Nephron progenitor cell (in vitro differentiated cells): ENCODE data around the gene SLC29A3.
A peak's percentile ranks its signal among the peaks of the same experiment; 100 is the strongest.

ENCODE experiments used
- DNase-seq: peaks from one replicate; pipeline ENCODE4 v3.0.0; 2021
- H3K27ac Mint-ChIP-seq: 2 replicates; pipeline ENCODE4 v1.8.0; 2021; ENCODE audit warnings: mild to moderate bottlenecking, moderate library complexity, mixed read lengths
- H3K27me3 Mint-ChIP-seq: 2 replicates; pipeline ENCODE4 v1.8.0; 2021; ENCODE audit warnings: mild to moderate bottlenecking, low read depth, mixed read lengths; ENCODE audit not compliant: poor library complexity
- H3K36me3 Mint-ChIP-seq: 2 replicates; pipeline ENCODE4 v1.8.0; 2021; ENCODE audit warnings: low read depth, mixed read lengths
- H3K4me1 Mint-ChIP-seq: 2 replicates; pipeline ENCODE4 v1.8.0; 2021; ENCODE audit warnings: mixed read lengths
- H3K4me3 Mint-ChIP-seq: 2 replicates; pipeline ENCODE4 v1.8.0; 2021; ENCODE audit warnings: mild to moderate bottlenecking, moderate library complexity, mixed read lengths
- H3K9me3 Mint-ChIP-seq: 2 replicates; pipeline ENCODE4 v1.8.0; 2021; ENCODE audit warnings: mild to moderate bottlenecking, moderate library complexity, mixed read lengths
- CTCF ChIP-seq: fragments of 200-600 bp; sonication (generic); IDR thresholded peaks from 2 replicates; pipeline ENCODE4 v1.5.0; 2021; ENCODE audit warnings: antibody characterized with exemption

Gene SLC29A3

DNA sequence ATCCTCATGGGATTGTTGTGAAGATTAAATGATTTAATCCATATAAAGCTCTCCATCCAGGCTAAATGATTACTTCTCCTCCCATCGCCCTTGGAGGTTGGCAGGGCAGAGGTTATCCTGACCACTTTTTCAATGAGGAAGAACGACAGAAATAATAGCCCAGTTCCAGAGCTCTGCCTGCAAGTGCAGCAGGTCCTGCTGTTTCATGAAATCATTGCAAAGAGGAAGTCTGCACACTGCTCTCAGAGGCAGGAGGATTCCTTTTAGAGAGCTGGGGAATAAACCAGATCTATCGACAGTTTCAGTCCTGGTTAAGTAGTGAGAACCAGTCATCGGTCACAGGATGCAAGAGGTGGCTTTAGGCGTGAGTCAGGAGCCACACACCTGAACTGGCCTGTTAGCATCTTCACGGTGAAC, 52.7 kb downstream of the SLC29A3 start:
- Mint-ChIP-seq H3K36me3 (no peaks in the 10 kb centered on the region), H3K27ac (no peak overlapping the region), H3K4me3 (no peak overlapping the region), H3K4me1 (no peaks in the 10 kb centered on the region), H3K27me3 (peaks cover 48% of the 10 kb centered on the region), H3K9me3 (no peaks in the 10 kb centered on the region)
- DNase-seq = no peak
- no peak for TF ChIP-seq CTCF

GRCh38 chr10:71372882-71373495, 53.9 kb downstream of the SLC29A3 start:
- H3K27me3 Mint-ChIP-seq = peaks cover 52% of the 10 kb centered on the region
- no peak overlapping the region for H3K4me3 Mint-ChIP-seq
- peaks cover 6% of the 10 kb centered on the region for H3K4me1 Mint-ChIP-seq
- H3K9me3 Mint-ChIP-seq = no peaks in the 10 kb centered on the region
- TF ChIP-seq CTCF = no peak
- DNase-seq = no peak
- H3K27ac Mint-ChIP-seq = no peak overlapping the region
- H3K36me3 Mint-ChIP-seq = no peaks in the 10 kb centered on the region

DNA sequence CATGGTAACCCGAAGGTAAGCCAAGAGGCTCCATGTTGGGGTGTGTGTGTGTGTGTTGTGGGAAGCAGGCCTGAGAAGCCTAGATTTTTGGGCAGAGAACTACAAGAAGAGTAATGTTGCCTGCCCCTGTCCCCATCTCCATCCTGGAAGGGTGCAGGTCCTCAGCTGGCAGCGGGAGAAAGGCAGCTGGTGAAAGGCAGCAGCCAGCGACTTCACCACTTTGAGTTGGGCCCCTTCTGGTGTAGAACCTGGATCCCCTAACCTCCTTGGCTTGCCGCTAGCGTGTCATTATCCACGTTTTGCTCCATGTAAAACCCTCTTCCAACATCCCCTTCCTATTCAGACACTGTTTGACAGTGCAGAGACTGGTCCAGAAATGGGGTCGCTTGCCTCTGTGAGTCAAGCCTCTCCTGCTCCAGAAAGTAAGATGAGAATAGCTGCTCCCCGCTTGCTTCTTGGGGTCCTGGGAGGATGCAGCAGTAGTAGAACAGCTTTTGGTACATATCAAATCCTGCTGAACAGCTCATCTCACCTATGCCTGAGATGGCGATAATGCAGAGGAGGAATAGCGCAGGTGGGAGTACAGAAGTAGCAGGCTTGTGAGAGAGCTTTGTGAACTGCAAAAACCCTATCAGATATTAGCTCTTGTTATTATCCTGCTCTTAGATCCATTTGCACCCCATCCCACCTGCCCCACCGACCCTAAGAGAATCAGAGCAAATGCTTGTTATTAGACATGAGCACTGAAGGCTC, 55.6 kb downstream of the SLC29A3 start:
- H3K27me3 Mint-ChIP-seq = peaks cover 50% of the 10 kb centered on the region
- DNase-seq = no peak
- no peak overlapping the region for H3K4me3 Mint-ChIP-seq
- peaks cover 6% of the 10 kb centered on the region for H3K4me1 Mint-ChIP-seq
- H3K36me3 Mint-ChIP-seq = no peaks in the 10 kb centered on the region
- H3K9me3 Mint-ChIP-seq = no peaks in the 10 kb centered on the region
- TF ChIP-seq CTCF = no peak
- no peak overlapping the region for H3K27ac Mint-ChIP-seq

GRCh38 chr10:71375952-71376351, 56.9 kb downstream of the SLC29A3 start:
- no peak for TF ChIP-seq CTCF

GRCh38 chr10:71378336-71379117, 59.5 kb downstream of the SLC29A3 start:
- Mint-ChIP-seq H3K27me3 (peaks cover 30% of the 10 kb centered on the region), H3K27ac (no peak overlapping the region), H3K9me3 (no peaks in the 10 kb centered on the region), H3K4me3 (no peak overlapping the region), H3K36me3 (no peaks in the 10 kb centered on the region), H3K4me1 (peaks cover 6% of the 10 kb centered on the region)
- no peak for TF ChIP-seq CTCF
- DNase-seq = no peak

More at GRCh38 chr10:71375952-71376351, 56.9 kb downstream of the SLC29A3 start:
- Mint-ChIP-seq H3K27ac (no peak overlapping the region), H3K27me3 (peaks cover 45% of the 10 kb centered on the region), H3K4me1 (peaks cover 6% of the 10 kb centered on the region), H3K9me3 (no peaks in the 10 kb centered on the region), H3K4me3 (peak overlapping the region; percentile 25), H3K36me3 (no peaks in the 10 kb centered on the region)
- DNase-seq = no peak
